Vagina (tissue), 2 donors: ENCODE measurements around the gene DAPP1. TPM values are rescaled to one million over a fixed set of nuclear protein-coding genes. Genes with fewer than 3 reads are reported as not detected.

Experiments used
- DNase-seq, 2 donors: peaks; one replicate each; pipeline ENCODE4 v3.0.0-alpha.2; 2017; ENCODE audit errors: extremely low spot score in 2 of 2
- H3K27ac ChIP-seq: fragments of 200-600 bp; sonication (generic); one replicate; pipeline ENCODE4 v1.5.1; 2019
- H3K27me3 ChIP-seq: fragments of 200-600 bp; sonication (generic); one replicate; pipeline ENCODE4 v1.5.1; 2019
- H3K36me3 ChIP-seq, 2 donors: fragments of 200-600 bp; sonication (generic); one replicate each; pipeline ENCODE4 v1.5.1; 2017 to 2019
- H3K4me1 ChIP-seq: fragments of 200-600 bp; sonication (generic); one replicate; pipeline ENCODE4 v1.5.1; 2019
- H3K4me3 ChIP-seq, 2 donors: fragments of 200-600 bp; sonication (generic); 1 replicate in 1 of 2; 2 replicates in 1 of 2; pipeline ENCODE4 v1.5.1; 2016 to 2019
- H3K9me3 ChIP-seq: fragments of 200-600 bp; sonication (generic); one replicate; pipeline ENCODE4 v1.5.1; 2019
- CTCF ChIP-seq, 3 experiments: fragments of 450-650 bp in 2 of 3; fragments of 200-600 bp in 1 of 3; sonication (generic) in 1 of 3; IDR thresholded peaks; one replicate each; pipeline ENCODE4 v1.5.1; 2017 to 2019; ENCODE audit warnings: antibody characterized with exemption in 3 of 3, mild to moderate bottlenecking in 2 of 3, moderate library complexity in 2 of 3
- POLR2A ChIP-seq, 2 donors: fragments of 450-650 bp; IDR thresholded peaks; one replicate each; pipeline ENCODE4 v1.6.1; 2017; ENCODE audit warnings: antibody characterized with exemption in 2 of 2, mild to moderate bottlenecking in 2 of 2, moderate library complexity in 2 of 2
- POLR2AphosphoS5 ChIP-seq, 2 donors: sonication (generic); formaldehyde crosslinking; IDR thresholded peaks; one replicate each; pipeline ENCODE4 v1.9.0; 2017; ENCODE audit warnings: antibody characterized with exemption in 2 of 2, mild to moderate bottlenecking in 2 of 2, low read depth in 1 of 2; ENCODE audit not compliant: insufficient read depth in 1 of 2
- intact Hi-C: fragments of 100-400 bp; cut with DNase I; formaldehyde crosslinking; loops from one replicate; pipeline ENCODE4 v1.15.1; 2023
- total RNA-seq: library from RNA; depleted of rRNA; stranded (reverse); fragments of >200 nt; gene quantifications from one replicate; pipeline ENCODE4 v1.2.3, GENCODE V29; 2016

Gene DAPP1
- total RNA-seq, 1 donor from 2014 or later = 22.6 TPM

- Histone ChIP-seq H3K4me1 (no peaks in the 10 kb centered on the region), H3K27ac (no peak overlapping the region), H3K9me3 (no peaks in the 10 kb centered on the region), H3K4me3 (no peak overlapping the region), H3K36me3 (no peaks in the 10 kb centered on the region), H3K27me3 (no peaks in the 10 kb centered on the region)
- TF ChIP-seq POLR2A (IDR thresholded peaks at IDR 0.05) (no peak), POLR2AphosphoS5 (IDR thresholded peaks at IDR 0.05; ENCODE audit: insufficient read depth in 1 of 2, low read depth in 1 of 2) (no peak), CTCF (IDR thresholded peaks at IDR 0.05) (no peak)
- intact Hi-C loops = no loop called here
- DNase-seq = no peak
Measured at GRCh38 chr4:99863804-99864203, 47.2 kb downstream of the DAPP1 start.

GRCh38 chr4:99868126-99868596 is 51.5 kb downstream of the DAPP1 start:
- Histone ChIP-seq H3K36me3 (no peaks in the 10 kb centered on the region), H3K27me3 (no peaks in the 10 kb centered on the region), H3K9me3 (no peaks in the 10 kb centered on the region), H3K4me3 (no peak overlapping the region), H3K27ac (peak overlapping the region; percentile 33), H3K4me1 (no peaks in the 10 kb centered on the region)
- DNase-seq = no peak
- TF ChIP-seq POLR2AphosphoS5 (IDR thresholded peaks at IDR 0.05; ENCODE audit: insufficient read depth in 1 of 2, low read depth in 1 of 2) = no peak
- TF ChIP-seq CTCF (IDR thresholded peaks at IDR 0.05) = no peak
- no peak for TF ChIP-seq POLR2A (IDR thresholded peaks at IDR 0.05)
- intact Hi-C loops = no loop called here

- H3K9me3 ChIP-seq = no peaks in the 10 kb centered on the region
- H3K27ac ChIP-seq = no peak overlapping the region
- H3K36me3 ChIP-seq = no peaks in the 10 kb centered on the region
- H3K27me3 ChIP-seq = no peaks in the 10 kb centered on the region
- H3K4me1 ChIP-seq = peaks cover 7% of the 10 kb centered on the region
- no peak overlapping the region for H3K4me3 ChIP-seq
- TF ChIP-seq CTCF (IDR thresholded peaks at IDR 0.05) = no peak
- TF ChIP-seq POLR2AphosphoS5 (IDR thresholded peaks at IDR 0.05; ENCODE audit: insufficient read depth in 1 of 2, low read depth in 1 of 2) = no peak
- no peak for TF ChIP-seq POLR2A (IDR thresholded peaks at IDR 0.05)
- no peak for DNase-seq
- intact Hi-C loops = no loop called here
Measured at GRCh38 chr4:99872570-99872969, 55.9 kb downstream of the DAPP1 start.

GRCh38 chr4:99875071-99875470 is 58.4 kb downstream of the DAPP1 start:
- Histone ChIP-seq H3K4me1 (peaks cover 7% of the 10 kb centered on the region), H3K9me3 (no peaks in the 10 kb centered on the region), H3K27ac (no peak overlapping the region), H3K4me3 (no peak overlapping the region), H3K27me3 (no peaks in the 10 kb centered on the region), H3K36me3 (peaks cover 0 to 15% of the 10 kb centered on the region in 2 donors)
- intact Hi-C loops = no loop called here
- TF ChIP-seq POLR2A (IDR thresholded peaks at IDR 0.05) (no peak), POLR2AphosphoS5 (IDR thresholded peaks at IDR 0.05; ENCODE audit: insufficient read depth in 1 of 2, low read depth in 1 of 2) (peak in 1 of 2 donors; percentile 73), CTCF (IDR thresholded peaks at IDR 0.05) (no peak)
- DNase-seq = no peak

GRCh38 chr4:99876946-99877345 is 60.3 kb downstream of the DAPP1 start:
- Histone ChIP-seq H3K4me3 (no peak overlapping the region), H3K4me1 (peaks cover 7% of the 10 kb centered on the region), H3K9me3 (no peaks in the 10 kb centered on the region), H3K27ac (no peak overlapping the region), H3K36me3 (peaks cover 0 to 34% of the 10 kb centered on the region in 2 donors), H3K27me3 (no peaks in the 10 kb centered on the region)
- intact Hi-C loops = no loop called here
- no peak for DNase-seq
- TF ChIP-seq POLR2AphosphoS5 (IDR thresholded peaks at IDR 0.05; ENCODE audit: insufficient read depth in 1 of 2, low read depth in 1 of 2) (no peak), POLR2A (IDR thresholded peaks at IDR 0.05) (no peak), CTCF (IDR thresholded peaks at IDR 0.05) (no peak)
